Osteoblast (primary cell): ENCODE results near the gene C9. TPM values are rescaled to one million over a fixed set of nuclear protein-coding genes. Genes with fewer than 3 reads are reported as not detected.
A peak's percentile ranks its signal among the peaks of the same experiment; 100 is the strongest.

Experiments
- DNase-seq: peaks from one replicate; pipeline ENCODE4 v3.0.0; 2011; ENCODE audit warnings: low spot score, mixed read lengths; ENCODE audit not compliant: insufficient read length; ENCODE audit errors: missing footprints
- H2AFZ ChIP-seq: 2 replicates; pipeline ENCODE4 v1.6.0; 2011; ENCODE audit warnings: mild to moderate bottlenecking, low read length
- H3K27ac ChIP-seq: 2 replicates; pipeline ENCODE4 v1.5.1; 2011; ENCODE audit warnings: mild to moderate bottlenecking, low read depth, low read length, moderate library complexity
- H3K27me3 ChIP-seq: 2 replicates; pipeline ENCODE4 v1.6.0; 2012; ENCODE audit warnings: mild to moderate bottlenecking, control low read depth, inconsistent platforms, low read length, moderate library complexity; ENCODE audit not compliant: insufficient read depth
- H3K36me3 ChIP-seq: 2 replicates; pipeline ENCODE4 v1.5.1; 2011; ENCODE audit warnings: mild to moderate bottlenecking, low read length, control low read depth, moderate library complexity; ENCODE audit not compliant: insufficient read depth
- H3K4me1 ChIP-seq: 2 replicates; pipeline ENCODE4 v1.5.1; 2011; ENCODE audit warnings: mild to moderate bottlenecking, low read length, control low read depth, moderate library complexity; ENCODE audit not compliant: insufficient read depth
- H3K4me2 ChIP-seq: 2 replicates; pipeline ENCODE4 v1.6.0; 2011; ENCODE audit warnings: mild to moderate bottlenecking, low read length; ENCODE audit not compliant: insufficient read depth
- H3K4me3 ChIP-seq: fragments of 200-600 bp; sonication (generic); 3 replicates; pipeline ENCODE4 v1.5.1; 2012; ENCODE audit warnings: mild to moderate bottlenecking, low read length, inconsistent platforms; ENCODE audit not compliant: insufficient read depth
- H3K79me2 ChIP-seq: 2 replicates; pipeline ENCODE4 v1.6.0; 2012; ENCODE audit warnings: mild to moderate bottlenecking, low read length, control low read depth, inconsistent platforms; ENCODE audit not compliant: insufficient read depth
- H3K9me3 ChIP-seq: 2 replicates; pipeline ENCODE4 v1.5.1; 2011; ENCODE audit warnings: low read depth, low read length, control low read depth
- H4K20me1 ChIP-seq: 2 replicates; pipeline ENCODE4 v1.6.0; 2012; ENCODE audit warnings: mild to moderate bottlenecking, low read length, control low read depth; ENCODE audit not compliant: insufficient read depth
- CTCF ChIP-seq: IDR thresholded peaks from 2 replicates; pipeline ENCODE4 v1.5.1; 2011; ENCODE audit warnings: mild to moderate bottlenecking, low read depth, low read length, moderate library complexity; ENCODE audit errors: extremely low read depth
- total RNA-seq: library from RNA; depleted of rRNA; stranded (reverse); fragments of >200 nt; gene quantifications from 2 replicates; pipeline ENCODE4 v1.2.3, GENCODE V29; 2012

Gene C9
- total RNA-seq, 1 donor, result 0.36 TPM

GRCh38 chr5:39376293-39376714 lies 12.0 kb upstream of the C9 start:
- Histone ChIP-seq H3K79me2 (peaks cover 6% of the 10 kb centered on the region), H3K4me1 (no peaks in the 10 kb centered on the region), H3K9me3 (no peaks in the 10 kb centered on the region), H3K27me3 (no peaks in the 10 kb centered on the region), H2AFZ (no peak overlapping the region), H3K36me3 (peaks cover 99% of the 10 kb centered on the region), H3K27ac (peak overlapping the region; percentile 20), H3K4me3 (no peak overlapping the region), H4K20me1 (peaks cover 18% of the 10 kb centered on the region), H3K4me2 (no peak overlapping the region)
- peak; percentile 73 for TF ChIP-seq CTCF
- DNase-seq, result no peak

GRCh38 chr5:39373791-39374190 lies 9.5 kb upstream of the C9 start:
- no peak for DNase-seq
- Histone ChIP-seq H3K4me1 (no peaks in the 10 kb centered on the region), H2AFZ (no peak overlapping the region), H3K4me2 (no peak overlapping the region), H3K27ac (no peak overlapping the region), H3K9me3 (no peaks in the 10 kb centered on the region), H4K20me1 (peaks cover 15% of the 10 kb centered on the region), H3K79me2 (no peaks in the 10 kb centered on the region), H3K36me3 (peaks cover 93% of the 10 kb centered on the region), H3K4me3 (no peak overlapping the region), H3K27me3 (no peaks in the 10 kb centered on the region)
- TF ChIP-seq CTCF, result no peak

DNA sequence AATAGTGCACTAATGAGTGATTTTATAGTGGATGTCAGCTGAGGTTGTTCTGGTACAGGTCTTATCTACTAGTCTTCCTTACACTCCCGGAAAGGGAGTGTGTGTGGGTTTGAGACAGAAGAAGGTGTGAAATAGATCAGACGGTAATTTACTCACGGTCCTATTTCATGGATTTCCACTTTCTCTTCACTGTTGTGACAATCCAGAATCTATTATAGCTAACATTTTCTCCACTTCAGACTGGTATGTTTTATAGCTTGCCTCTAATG lies 7.0 kb upstream of the C9 start:
- H3K27ac ChIP-seq, result no peak overlapping the region
- H3K27me3 ChIP-seq, result no peaks in the 10 kb centered on the region
- no peaks in the 10 kb centered on the region for H3K4me1 ChIP-seq
- no peak overlapping the region for H3K4me3 ChIP-seq
- DNase-seq, result no peak
- peaks cover 10% of the 10 kb centered on the region for H4K20me1 ChIP-seq
- H3K36me3 ChIP-seq, result peaks cover 68% of the 10 kb centered on the region
- H3K9me3 ChIP-seq, result no peaks in the 10 kb centered on the region
- H3K79me2 ChIP-seq, result no peaks in the 10 kb centered on the region
- H3K4me2 ChIP-seq, result no peak overlapping the region
- TF ChIP-seq CTCF, result no peak
- H2AFZ ChIP-seq, result no peak overlapping the region

- H3K27me3 ChIP-seq, result no peaks in the 10 kb centered on the region
- TF ChIP-seq CTCF, result no peak
- H3K27ac ChIP-seq, result no peak overlapping the region
- H3K36me3 ChIP-seq, result peaks cover 62% of the 10 kb centered on the region
- no peaks in the 10 kb centered on the region for H3K79me2 ChIP-seq
- no peaks in the 10 kb centered on the region for H3K4me1 ChIP-seq
- H2AFZ ChIP-seq, result no peak overlapping the region
- H3K9me3 ChIP-seq, result no peaks in the 10 kb centered on the region
- no peak for DNase-seq
- no peak overlapping the region for H3K4me2 ChIP-seq
- no peak overlapping the region for H3K4me3 ChIP-seq
- peaks cover 5% of the 10 kb centered on the region for H4K20me1 ChIP-seq
These were observed 6.5 kb upstream of the C9 start for GRCh38 chr5:39370555-39371366.
